GM11168 (cell line): ENCODE measurements around the gene GNAT3.

Experiments used
- in situ Hi-C: fragments of 300-500 bp; cut with MboI; formaldehyde crosslinking; loops from one replicate; pipeline ENCODE4 v1.12.0; 2022; ENCODE audit warnings: low sequenced_read_pairs; ENCODE audit not compliant: unreplicated experiment

The GNAT3 gene

DNA sequence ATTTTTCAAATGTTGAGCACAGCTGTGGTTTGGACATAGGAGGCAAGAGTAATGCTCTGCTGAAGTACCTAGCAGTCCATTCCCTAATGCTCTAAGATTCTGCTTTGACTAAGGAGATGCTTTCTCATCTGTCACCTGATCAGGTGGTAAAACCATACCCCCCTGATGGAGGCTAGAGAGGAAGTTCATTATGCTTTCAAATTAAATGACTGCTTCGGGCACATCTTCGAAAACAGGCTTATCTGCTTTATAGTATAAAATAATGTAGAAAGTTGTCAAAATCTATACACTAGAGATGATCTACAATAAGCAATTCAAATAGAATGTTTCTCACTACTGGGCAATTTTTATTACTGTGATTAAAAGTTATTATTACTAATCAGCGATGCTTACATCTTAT lies at the start of gene GNAT3:
GNAT3 (minus strand) TSS at position 101 of the 400 bp plus-strand sequence. CDS start 138 bp downstream, outside the sequence.
- in situ Hi-C loops, result no loop called here

DNA sequence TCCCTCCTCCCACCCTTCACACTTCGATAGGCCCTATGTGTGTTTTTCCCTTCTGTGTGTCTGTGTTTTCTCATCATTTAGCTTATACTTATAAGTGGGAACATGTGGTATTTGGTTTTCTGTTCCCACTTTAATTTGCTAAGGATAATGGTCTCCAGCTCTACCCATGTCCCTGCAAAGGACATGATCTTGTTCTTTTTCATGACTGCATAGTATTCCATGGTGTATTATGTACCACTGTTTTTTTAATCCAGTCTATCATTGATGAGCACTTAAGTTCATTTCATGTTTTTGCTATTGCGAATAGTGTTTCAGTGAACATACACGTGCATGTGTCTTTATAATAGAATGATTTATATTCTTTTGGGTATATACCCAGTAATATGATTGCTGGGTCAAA lies 46.3 kb upstream of the GNAT3 start:
- in situ Hi-C loops, result no loop called here

DNA sequence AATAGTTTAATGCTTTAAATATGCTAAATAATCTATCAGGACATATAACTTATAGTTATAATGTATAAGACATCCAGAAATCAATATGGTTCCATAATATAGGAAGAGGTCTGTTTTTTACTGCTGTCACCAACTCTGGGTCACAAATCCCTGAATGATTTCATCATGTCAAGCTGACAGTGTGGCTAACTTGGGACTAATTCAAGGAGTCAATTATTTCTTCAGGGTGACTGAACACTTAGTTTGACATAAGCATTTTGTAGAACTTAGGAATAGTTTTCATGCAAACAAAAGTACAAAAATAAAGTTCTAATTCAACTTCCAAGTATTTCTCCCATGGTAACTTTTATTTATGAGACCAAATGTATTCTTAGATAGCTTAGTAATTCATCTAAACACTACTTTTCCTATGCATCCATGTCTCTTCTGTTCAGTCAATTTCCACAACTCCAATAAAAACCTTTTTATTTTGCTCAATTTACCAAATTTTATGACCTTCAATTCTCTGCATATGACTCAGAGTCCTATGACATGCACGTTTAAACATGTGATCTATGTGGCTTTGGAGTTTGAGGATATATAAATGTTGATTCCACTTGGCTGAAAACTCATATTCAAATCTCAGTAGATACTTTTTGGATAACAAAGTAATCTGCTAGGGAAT lies 40.3 kb upstream of the GNAT3 start:
- in situ Hi-C loops, result no loop called here

DNA sequence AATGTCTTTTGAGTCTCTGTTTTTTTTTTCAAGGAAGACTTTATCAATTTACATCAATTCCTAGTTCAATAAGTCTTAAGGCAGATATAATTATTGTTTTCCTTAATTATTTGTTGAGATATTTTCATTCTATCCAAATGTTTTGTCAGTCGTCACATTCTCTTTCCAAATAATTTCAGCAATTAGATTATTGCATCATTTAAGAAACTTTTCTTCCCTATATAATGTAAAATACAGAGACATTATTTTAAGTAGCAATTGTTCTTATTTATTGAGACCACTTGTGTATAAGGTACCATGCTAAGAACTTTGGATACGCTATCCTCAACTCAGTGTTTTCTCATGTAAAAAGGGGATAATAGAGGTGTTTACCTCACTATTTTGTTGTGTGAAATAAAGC lies 38.1 kb upstream of the GNAT3 start:
- in situ Hi-C loops, result no loop called here

DNA sequence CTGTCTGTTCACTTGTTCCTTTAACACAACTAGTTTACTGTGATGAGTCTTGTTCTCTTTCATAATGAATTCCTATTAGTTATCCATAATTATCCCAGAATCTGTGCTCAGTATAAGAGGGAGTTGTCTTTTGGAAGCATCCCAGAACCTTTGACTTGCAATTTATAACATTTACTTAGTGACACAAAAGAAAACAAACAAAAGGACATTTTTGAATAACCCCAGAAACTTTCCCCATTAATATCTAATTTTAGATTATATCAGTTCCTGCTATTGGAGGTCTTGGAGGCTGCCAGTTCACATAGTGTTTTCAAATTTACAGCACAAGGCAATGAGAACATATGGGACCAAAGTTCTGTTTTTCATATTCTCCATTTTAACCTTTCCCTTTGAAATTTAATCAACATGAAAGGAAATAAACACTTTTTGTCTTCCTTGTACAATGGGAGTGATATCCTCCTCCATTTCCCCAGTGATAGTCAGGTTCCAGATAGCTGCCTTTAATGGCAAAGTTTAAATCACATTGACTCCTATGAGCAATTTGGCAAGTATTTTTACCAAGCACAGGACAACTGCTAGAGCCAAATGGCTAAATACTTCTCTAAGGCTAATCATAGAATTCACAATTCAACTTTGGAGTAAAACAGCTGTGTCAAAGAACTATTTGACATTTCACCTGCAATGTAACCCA lies 37.1 kb upstream of the GNAT3 start:
- in situ Hi-C loops, result no loop called here

DNA sequence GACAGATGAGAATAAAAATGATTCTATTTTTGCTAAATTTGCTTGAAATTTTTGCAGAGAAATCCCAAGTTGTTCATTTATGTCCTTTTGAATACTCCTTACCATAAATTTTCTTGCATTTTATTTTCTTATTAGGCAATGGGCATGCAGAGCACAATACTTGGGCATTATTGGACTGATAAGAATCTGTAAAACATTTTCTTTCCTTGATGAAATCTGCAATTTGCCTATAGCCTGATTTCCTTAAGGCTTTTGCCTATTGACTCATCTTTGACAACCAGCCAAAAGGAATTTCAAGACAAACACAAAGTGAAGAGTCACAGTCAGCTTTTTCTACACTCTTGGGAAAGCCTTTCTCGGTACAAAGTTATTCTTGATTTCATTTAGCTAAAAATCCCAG lies 30.5 kb upstream of the GNAT3 start:
- in situ Hi-C loops, result no loop called here

DNA sequence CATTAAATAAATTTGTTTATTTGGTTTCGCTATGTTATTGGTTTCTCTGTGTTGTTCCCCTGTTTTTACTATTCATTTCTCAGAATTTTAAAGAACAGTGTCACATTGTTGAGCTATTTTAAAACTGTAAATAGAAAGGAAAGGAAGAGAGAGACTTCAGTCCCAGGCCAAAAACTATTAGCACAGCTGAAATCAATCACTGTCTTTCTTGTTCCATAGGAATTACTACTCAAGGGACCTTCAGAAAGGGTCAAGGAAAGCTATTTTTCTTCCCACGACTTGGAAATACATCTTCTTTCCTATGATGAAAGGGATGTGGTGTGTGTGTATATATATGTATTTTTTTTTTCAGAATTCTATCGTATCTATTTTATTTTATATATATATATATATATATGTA lies 29.0 kb upstream of the GNAT3 start:
- in situ Hi-C loops, result no loop called here

DNA sequence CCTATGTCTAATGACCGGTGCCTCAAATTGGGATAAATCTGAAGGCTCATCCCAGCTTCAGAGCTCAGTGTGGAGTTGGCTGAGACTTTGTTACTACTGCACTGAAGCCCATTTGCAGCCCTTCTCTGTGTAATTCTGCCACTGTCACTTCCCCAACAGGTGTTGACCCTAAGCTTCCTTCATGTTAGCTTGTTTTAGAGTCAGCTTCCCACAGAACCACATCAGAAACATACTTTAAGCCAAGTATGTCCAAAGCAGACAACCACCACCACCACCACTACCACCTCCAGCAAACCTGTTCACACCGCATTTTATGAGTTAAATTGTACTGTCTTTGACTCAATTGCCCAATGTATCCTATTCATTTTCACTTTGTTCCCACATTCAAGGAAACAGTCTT lies 25.2 kb upstream of the GNAT3 start:
- in situ Hi-C loops, result no loop called here

DNA sequence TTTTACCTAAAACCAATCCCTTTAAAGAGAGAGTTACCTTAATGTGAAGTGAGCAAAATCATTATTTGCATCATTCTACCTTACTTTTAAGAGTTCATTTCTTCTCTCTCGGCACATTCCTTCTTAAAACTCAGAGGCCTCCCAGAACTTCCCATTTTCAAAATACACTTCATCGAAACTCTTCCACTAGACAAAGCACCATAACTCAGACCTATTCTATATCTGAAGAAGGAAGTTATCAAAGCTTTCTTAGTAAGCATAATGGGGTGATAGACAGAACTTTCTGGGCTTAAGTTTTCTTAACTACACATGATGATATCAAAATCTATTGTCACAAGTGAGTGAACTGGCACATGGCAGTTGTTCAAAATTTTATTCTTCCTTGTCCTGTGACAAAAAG lies 24.6 kb upstream of the GNAT3 start:
- in situ Hi-C loops, result no loop called here

DNA sequence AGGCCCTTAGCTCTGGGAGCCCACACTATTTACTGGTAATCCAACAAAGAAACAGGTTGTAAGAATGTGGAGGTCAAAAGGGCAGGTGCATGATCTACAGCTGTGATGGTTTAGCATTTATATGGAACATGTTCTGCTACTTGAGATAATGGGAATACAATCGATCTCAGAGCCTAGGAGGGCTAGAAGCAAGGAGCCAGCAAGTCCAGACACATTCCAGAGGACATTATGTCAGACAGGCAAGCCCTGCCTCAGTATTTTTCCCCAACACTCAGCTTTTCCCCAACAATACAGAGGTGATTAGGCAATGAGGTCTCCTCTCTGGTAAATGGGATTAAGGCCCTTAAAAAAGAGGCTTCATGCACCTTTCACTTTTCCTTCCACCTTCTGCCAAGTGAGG lies 21.4 kb upstream of the GNAT3 start:
- in situ Hi-C loops, result no loop called here

DNA sequence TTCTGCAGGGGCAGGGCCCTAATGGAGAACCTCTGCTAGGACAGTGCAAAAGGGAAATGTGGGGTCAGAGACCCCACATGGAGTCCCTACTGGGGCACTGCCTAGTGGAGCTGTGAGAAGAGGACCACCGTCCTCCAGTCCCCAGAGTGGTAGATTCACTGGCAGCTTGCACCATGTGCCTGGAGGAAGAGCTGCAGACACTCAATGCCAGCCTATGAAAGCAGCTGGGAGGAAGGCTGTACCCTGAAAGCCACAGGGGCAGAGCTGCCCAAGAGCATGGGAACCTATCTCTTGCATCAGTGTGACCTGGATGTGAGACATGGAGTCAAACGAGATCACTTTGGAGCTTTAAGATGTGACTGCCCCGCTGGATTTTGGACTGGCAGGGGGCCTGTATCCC lies 20.3 kb upstream of the GNAT3 start:
- in situ Hi-C loops, result no loop called here

DNA sequence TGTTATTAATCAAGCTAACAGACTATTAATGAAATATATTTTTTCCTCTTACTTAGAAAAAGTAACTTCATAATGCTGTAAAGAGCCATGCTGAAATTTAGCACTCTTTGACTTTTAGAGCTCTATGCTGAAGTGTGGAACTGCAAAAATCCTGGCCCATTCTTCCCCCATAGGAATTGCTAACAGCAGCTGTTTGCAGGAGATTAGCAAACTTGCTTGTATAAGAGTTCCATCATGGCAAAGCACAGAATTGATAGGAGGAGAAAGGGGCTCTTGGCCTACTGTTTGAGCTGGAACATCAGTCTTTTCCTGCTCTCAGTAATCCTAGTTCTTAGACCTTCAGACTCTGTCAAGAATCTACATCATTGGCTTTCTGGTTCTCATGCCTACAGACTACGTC lies 18.3 kb upstream of the GNAT3 start:
- in situ Hi-C loops, result no loop called here

DNA sequence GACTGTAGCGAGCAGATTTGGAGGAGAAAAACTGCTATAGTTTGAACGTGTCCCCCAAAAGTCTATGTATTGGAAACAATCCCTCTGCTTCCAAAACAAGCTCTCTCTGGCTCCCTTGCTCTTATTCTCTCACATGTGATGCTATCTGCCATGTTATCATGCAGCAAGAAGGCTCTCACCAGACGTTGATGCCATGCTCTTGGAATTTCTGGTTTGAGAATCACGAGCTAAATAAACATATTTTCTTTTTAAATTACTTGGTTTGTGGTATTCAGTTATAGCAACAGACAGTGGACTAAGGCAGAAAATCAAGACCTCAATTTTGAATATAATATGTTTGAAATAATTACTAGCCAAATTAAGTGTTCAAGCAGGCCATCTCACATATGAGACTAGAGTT lies 17.5 kb upstream of the GNAT3 start:
- in situ Hi-C loops, result no loop called here

DNA sequence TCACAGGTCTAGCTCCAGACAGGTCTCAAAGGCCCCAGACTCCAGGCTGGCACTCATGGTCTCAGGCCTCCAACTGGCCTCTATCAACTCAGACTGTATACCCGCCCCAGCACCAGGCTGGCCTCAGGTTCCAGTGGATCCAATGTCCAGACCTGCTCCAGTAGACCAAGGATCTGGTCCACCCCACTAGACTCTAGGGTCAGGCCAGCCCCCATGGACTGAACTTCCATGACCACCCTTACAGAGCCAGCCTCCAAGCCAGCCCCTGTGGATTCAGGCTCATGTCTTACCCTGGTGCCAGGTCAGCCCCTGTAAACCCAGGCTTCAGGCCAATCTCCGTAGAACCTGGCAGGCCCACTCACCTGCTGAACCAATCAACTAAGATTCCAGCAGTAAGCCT lies 16.8 kb upstream of the GNAT3 start:
- in situ Hi-C loops, result no loop called here

DNA sequence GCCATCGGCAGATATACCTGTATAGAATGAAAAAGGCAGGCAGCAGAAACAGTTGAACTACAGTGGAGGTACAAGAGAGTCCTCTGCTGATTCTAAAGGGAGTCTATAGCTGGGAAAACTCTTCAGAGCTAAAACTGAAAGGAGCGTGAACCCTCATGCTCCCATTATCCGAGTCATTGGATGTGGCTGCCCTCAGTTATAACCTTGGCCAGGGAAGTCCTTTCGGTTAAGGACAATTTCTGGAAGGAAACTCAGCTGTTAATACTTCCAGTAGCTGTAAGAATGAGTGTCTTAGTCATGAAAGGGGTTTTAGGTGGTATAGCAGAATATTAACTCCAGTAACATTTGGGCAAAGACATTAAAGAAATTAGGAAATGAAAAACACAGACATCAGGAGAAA lies 14.6 kb upstream of the GNAT3 start:
- in situ Hi-C loops, result no loop called here

DNA sequence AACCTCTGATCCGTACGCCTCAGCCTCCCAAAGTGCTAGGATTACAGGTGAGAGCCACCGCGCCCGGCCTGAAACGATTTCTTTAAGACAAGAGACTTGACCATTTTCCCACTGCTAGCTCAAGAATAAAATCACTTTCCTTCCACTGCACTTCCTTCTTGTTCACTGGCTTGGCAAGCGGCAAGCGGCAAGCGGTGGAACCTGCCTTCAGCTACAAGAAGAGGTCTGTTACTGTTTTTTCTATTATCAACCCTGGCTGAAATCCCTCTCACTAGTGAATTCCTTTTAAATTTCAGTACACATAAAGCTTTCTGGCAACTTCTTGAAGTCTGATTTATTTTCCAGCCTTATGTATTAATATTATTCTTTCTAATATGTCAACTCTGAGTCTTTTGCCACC lies 12.8 kb upstream of the GNAT3 start:
- in situ Hi-C loops, result no loop called here

DNA sequence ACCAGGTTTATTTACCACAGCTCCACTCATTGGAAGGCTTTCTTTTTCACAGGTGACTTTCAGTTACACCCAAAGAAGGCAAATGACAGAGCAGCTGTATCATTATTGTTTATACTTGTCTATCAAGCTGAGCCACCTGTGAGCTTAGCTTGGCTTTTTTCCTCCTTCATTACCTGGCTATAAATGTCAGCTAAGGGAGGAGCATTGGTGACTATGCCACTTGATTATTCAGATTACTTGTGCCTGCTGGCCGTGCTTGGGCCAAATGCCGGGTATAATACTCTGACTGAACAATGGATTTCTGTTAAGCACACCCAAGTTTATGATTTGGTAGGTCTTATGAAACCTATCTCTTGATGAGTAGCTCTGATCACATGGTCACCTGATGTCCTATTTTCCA lies 9.9 kb upstream of the GNAT3 start:
- in situ Hi-C loops, result no loop called here

DNA sequence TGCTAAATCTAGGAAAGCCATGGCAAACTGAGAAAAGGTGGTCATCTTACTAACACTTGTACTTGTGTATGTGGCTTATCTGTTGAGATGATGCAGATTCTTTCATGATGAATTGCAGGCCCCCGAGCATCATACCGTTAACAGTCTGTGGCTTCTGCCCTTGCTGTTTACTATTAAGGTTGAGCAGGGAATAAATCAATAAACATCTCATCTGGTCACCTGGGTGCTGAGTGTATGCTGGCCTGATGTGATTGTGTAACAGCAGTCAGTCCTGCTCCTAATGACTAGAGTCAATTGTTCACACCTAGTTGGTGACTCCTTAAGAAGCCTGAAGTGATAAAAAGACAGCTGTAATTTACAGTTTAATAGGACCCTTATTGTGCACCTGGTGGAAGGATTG lies 8.3 kb upstream of the GNAT3 start:
- in situ Hi-C loops, result no loop called here

DNA sequence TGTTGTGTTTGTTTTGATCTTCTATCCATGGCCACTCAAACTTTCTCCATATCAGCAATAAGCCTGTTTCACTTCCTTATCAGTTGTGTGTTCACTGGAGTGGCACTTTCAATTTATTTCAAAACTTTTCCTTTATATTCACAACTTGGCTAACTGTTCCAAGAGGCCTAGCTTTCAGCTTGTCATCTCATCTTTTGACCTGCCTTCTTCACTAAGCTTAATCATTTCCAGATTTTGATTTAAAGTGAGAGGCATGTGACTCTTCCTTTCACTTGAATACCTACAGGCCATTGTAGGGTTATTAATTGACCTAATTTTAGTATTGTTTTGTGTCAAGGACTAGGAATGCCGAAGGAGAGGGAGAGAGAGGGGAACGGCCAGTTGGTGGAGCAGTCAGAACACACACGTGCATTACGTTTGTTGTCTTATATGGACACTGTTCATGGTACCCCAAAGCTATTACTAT lies 5.5 kb upstream of the GNAT3 start:
- in situ Hi-C loops, result no loop called here

DNA sequence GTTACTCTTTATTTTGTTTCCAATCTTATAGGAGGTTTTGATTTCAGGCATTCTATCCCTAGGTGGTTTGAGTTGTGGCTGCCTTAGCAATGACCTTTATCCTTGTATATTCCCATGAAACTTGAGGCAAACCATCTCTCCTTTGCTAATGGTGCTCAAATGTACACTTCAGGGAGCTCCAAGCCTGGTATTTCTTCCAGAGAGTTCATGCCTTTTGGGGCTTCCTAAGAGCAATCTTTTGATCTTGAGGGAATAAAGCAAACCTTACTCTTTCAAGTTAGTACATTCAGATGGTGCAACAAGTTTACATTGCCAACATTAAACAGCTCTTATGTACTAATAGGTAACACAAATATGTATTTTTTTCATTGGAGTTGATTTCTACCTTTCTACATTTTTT lies 3.4 kb upstream of the GNAT3 start:
- in situ Hi-C loops, result no loop called here

DNA sequence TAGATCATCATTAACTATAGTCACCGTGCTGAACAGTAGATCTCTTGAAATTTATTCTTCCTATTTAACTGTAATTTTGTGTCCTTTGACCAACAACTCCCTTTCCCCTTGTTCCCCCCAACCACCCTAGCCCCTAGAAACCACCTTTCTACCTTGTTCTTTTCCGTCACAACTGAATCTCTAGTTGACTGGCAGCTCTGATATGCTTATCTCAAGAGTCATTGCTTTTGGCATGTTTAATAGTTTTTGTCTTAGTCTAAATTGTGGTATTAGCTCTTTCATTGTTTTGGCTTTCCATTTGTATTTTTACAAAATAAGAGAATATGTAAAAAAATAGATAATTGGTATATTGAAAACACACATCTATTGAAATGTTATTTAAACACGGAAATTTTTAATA lies 1.8 kb downstream of the GNAT3 start:
- in situ Hi-C loops, result no loop called here

DNA sequence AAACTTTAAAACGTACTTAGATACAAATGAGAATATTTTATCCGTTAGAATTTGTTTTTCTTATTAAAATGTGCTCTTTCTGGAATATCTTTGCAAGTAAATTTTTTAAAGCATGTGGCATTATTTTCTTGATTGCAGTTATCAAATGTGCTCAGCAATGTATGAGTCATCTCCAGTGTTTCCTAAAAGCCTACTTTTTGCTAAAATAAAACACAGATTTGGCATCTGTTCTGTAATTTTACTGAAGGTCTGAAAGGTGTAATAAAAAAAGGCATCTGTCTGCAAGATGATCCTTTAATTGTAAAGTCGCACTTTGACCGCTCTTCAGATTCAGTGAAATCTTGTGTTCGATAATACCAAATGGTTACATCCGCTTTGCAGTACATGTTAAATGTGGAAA lies 3.4 kb downstream of the GNAT3 start:
- in situ Hi-C loops, result no loop called here
